Mucosa of descending colon (tissue), 3 donors: ENCODE data around the gene ANKRD11. TPM values are rescaled to one million over a fixed set of nuclear protein-coding genes. Genes with fewer than 3 reads are reported as not detected.
A peak's percentile ranks its signal among the peaks of the same experiment; 100 is the strongest.

Experiments used
- ATAC-seq: fragments of 200-7000 bp; cut with Tn5 transposase; one replicate; pipeline ENCODE4 v1.9.1; 2020; ENCODE audit warnings: mild to moderate bottlenecking, moderate library complexity
- DNase-seq, 3 donors: peaks; one replicate each; pipeline ENCODE4 v3.0.0-alpha.2; 2020
- H3K36me3 ChIP-seq: fragments of 200-600 bp; one replicate; pipeline ENCODE4 v1.8.0; 2021; ENCODE audit warnings: low read depth, mild to moderate bottlenecking
- H3K4me1 ChIP-seq: fragments of 200-600 bp; one replicate; pipeline ENCODE4 v1.8.0; 2021; ENCODE audit warnings: low read depth, mild to moderate bottlenecking
- H3K4me3 ChIP-seq: fragments of 200-600 bp; one replicate; pipeline ENCODE4 v1.8.0; 2021; ENCODE audit warnings: mild to moderate bottlenecking
- H3K9me3 ChIP-seq: fragments of 200-600 bp; one replicate; pipeline ENCODE4 v1.8.0; 2021; ENCODE audit warnings: mild to moderate bottlenecking
- intact Hi-C, 2 donors: fragments of 100-400 bp; cut with DNase I in 1 of 2; cut with micrococcal nuclease in 1 of 2; formaldehyde crosslinking; loops; one replicate each; pipeline versions ENCODE4 v1.11.0 to v1.11.1; 2022; cut with DNase I, micrococcal nuclease
- total RNA-seq, 3 donors: library from RNA; stranded (reverse); fragmentation: NEBNext Ultra II Directional in 2 of 3; extraction: Animal tissue kit (Norgen Biotek cat#: 25700) in 2 of 3; gene quantifications; one replicate each; pipeline versions ENCODE4 v1.2.1 to v1.2.4, GENCODE V29; 2021 to 2023
- TF ChIP-seq, protein P1 (sequence below): fragments of 200-600 bp; IDR thresholded peaks from one replicate; pipeline ENCODE4 v1.8.0; 2022; ENCODE audit warnings: antibody characterized with exemption, mild to moderate bottlenecking
- donor health status: DM: no; HTN: no; CAD: no; lungs with moderate emphysema.
- donor health status: DM: no; HTN: no; CAD: no.
- donor health status: DM: no; HTN: yes; CAD: no.

Gene ANKRD11
- total RNA-seq, 3 donors from 2014 or later: 125 to 127 (median 127) TPM

GRCh38 chr16:89290887-89291286, 199.5 kb downstream of the ANKRD11 start:
- intact Hi-C loops: no loop called here
- ATAC-seq (no peak), DNase-seq (no peak)
- no peaks in the 10 kb centered on the region for H3K36me3 ChIP-seq
- no peak overlapping the region for H3K4me3 ChIP-seq
- no peaks in the 10 kb centered on the region for H3K9me3 ChIP-seq
- TF ChIP-seq, protein P1, sequence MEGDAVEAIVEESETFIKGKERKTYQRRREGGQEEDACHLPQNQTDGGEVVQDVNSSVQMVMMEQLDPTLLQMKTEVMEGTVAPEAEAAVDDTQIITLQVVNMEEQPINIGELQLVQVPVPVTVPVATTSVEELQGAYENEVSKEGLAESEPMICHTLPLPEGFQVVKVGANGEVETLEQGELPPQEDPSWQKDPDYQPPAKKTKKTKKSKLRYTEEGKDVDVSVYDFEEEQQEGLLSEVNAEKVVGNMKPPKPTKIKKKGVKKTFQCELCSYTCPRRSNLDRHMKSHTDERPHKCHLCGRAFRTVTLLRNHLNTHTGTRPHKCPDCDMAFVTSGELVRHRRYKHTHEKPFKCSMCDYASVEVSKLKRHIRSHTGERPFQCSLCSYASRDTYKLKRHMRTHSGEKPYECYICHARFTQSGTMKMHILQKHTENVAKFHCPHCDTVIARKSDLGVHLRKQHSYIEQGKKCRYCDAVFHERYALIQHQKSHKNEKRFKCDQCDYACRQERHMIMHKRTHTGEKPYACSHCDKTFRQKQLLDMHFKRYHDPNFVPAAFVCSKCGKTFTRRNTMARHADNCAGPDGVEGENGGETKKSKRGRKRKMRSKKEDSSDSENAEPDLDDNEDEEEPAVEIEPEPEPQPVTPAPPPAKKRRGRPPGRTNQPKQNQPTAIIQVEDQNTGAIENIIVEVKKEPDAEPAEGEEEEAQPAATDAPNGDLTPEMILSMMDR: no peak
- H3K4me1 ChIP-seq: no peaks in the 10 kb centered on the region

DNA sequence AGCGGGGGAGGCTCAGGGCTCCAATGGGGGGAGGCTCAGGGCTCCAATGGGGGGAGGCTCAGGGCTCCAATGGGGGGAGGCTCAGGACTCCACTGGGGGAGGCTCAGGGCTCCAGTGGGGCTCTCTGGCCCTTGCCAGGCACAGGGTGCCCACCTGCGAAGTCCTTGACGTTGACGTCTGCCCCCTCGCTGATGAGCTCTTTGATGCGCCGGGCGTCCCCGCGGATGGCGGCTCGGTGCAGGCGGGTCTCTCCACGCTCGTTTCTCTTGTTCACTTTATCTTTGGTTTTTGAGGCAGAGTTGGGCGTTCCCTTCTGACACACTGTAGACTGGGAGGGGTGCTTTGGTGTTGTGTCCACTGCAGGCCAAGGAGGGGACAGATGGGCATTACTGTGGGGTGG, 199.9 kb downstream of the ANKRD11 start:
- ATAC-seq (no peak), DNase-seq (no peak)
- Histone ChIP-seq H3K36me3 (no peaks in the 10 kb centered on the region), H3K9me3 (no peaks in the 10 kb centered on the region), H3K4me1 (no peaks in the 10 kb centered on the region), H3K4me3 (no peak overlapping the region)
- intact Hi-C loops: no loop called here
- TF ChIP-seq, protein P1: no peak

GRCh38 chr16:89289428-89290395, 200.6 kb downstream of the ANKRD11 start:
- intact Hi-C loops: no loop called here
- Histone ChIP-seq H3K9me3 (no peaks in the 10 kb centered on the region), H3K4me1 (no peaks in the 10 kb centered on the region), H3K4me3 (no peak overlapping the region), H3K36me3 (no peaks in the 10 kb centered on the region)
- TF ChIP-seq, protein P1: peak; percentile 81
- peak in 2 of 3 donors; percentile 78 to 84 for DNase-seq
- peak; percentile 89 for ATAC-seq

DNA sequence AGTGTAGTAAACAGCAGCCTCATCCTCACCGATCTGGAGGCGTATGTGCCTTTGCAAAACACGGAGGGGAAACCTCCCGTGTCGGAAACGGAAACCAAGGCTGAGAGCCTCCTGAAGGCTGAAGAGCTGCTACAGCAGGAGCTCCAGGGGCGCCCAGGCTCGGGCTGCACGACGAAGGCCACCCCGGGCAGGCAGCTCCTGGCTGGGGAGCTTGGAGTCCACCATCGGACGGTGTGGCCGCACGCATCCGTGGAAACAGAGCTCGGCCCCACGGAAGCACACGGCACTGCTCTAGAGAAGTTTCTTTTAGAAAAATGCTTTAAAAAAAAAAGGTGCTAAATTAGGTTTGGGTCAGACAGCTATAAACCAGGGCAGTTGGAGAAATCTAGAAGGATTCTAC, 201.4 kb downstream of the ANKRD11 start:
- ATAC-seq: no peak
- no peak for DNase-seq
- Histone ChIP-seq H3K4me1 (no peaks in the 10 kb centered on the region), H3K36me3 (no peaks in the 10 kb centered on the region), H3K4me3 (no peak overlapping the region), H3K9me3 (no peaks in the 10 kb centered on the region)
- intact Hi-C loops: no loop called here
- TF ChIP-seq, protein P1: no peak

DNA sequence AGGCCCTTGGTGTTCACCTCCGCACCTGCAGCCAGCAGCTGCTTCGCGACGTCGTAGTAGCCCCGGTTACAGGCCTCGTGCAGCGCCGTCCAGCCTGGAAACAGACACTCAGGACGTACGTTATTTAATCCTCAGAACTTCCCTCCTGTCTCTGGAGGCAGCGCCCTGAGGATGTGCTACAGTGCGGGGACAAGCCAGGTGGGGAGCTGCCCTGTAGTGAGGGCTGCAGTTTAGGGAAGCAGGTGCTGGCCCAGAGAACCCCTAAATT, 201.8 kb downstream of the ANKRD11 start:
- H3K36me3 ChIP-seq: no peaks in the 10 kb centered on the region
- no peaks in the 10 kb centered on the region for H3K9me3 ChIP-seq
- no peaks in the 10 kb centered on the region for H3K4me1 ChIP-seq
- intact Hi-C loops: no loop called here
- no peak for ATAC-seq
- no peak overlapping the region for H3K4me3 ChIP-seq
- DNase-seq: no peak
- TF ChIP-seq, protein P1: no peak
